Neuronal stem cell (in vitro differentiated cells): Measurements from ENCODE around the gene FKBP7.

ENCODE experiments used
- DNase-seq: peaks from one replicate; pipeline ENCODE4 v3.0.0-alpha.2; 2013; ENCODE audit warnings: low spot score
- H2AFZ ChIP-seq: one replicate; pipeline ENCODE4 v1.6.1; 2013; ENCODE audit warnings: mild to moderate bottlenecking, low read length, inconsistent platforms
- H2AK5ac ChIP-seq: 2 replicates; pipeline ENCODE4 v1.6.1; 2013; ENCODE audit warnings: low read depth, mild to moderate bottlenecking, inconsistent platforms, low read length, moderate library complexity, mixed read lengths
- H2BK120ac ChIP-seq: 2 replicates; pipeline ENCODE4 v1.6.1; 2013; ENCODE audit warnings: low read depth, mild to moderate bottlenecking, inconsistent platforms, low read length, moderate library complexity, mixed read lengths
- H2BK12ac ChIP-seq: one replicate; pipeline ENCODE4 v1.6.1; 2013; ENCODE audit warnings: low read length, inconsistent platforms
- H2BK15ac ChIP-seq: 2 replicates; pipeline ENCODE4 v1.6.1; 2013; ENCODE audit warnings: mild to moderate bottlenecking, low read length, inconsistent platforms, mixed read lengths
- H2BK5ac ChIP-seq: one replicate; pipeline ENCODE4 v1.6.1; 2013; ENCODE audit warnings: inconsistent platforms, mild to moderate bottlenecking, low read length, moderate library complexity
- H3K14ac ChIP-seq: one replicate; pipeline ENCODE4 v1.6.1; 2013; ENCODE audit warnings: low read length, inconsistent platforms
- H3K18ac ChIP-seq: 2 replicates; pipeline ENCODE4 v1.6.1; 2013; ENCODE audit warnings: low read length, inconsistent platforms
- H3K23ac ChIP-seq: 2 replicates; pipeline ENCODE4 v1.6.1; 2013; ENCODE audit warnings: low read depth, mild to moderate bottlenecking, mixed read lengths, low read length, inconsistent platforms; ENCODE audit not compliant: poor library complexity
- H3K27ac ChIP-seq: replicated peaks from 3 replicates; pipeline ENCODE4 v1.5.1; 2013; ENCODE audit warnings: low read length, inconsistent platforms
- H3K27me3 ChIP-seq, 3 experiments: 2 replicates each; pipeline ENCODE4 v1.6.1; 2013; ENCODE audit warnings: low read length in 3 of 3, mild to moderate bottlenecking in 2 of 3, inconsistent platforms in 1 of 3, low read depth in 1 of 3, mixed read lengths in 1 of 3, moderate library complexity in 1 of 3; ENCODE audit not compliant: control insufficient read depth in 3 of 3, insufficient read depth in 3 of 3
- H3K36me3 ChIP-seq, 2 donors: replicated peaks in 1 of 2; 2 replicates each; pipeline ENCODE4 v1.6.1; 2013; ENCODE audit warnings: low read length in 2 of 2; ENCODE audit not compliant: control insufficient read depth in 2 of 2, insufficient read depth in 2 of 2
- H3K4ac ChIP-seq: 2 replicates; pipeline ENCODE4 v1.6.1; 2013; ENCODE audit warnings: inconsistent platforms, mild to moderate bottlenecking, low read length, moderate library complexity
- H3K4me1 ChIP-seq, 2 donors: 1 replicate in 1 of 2; 2 replicates in 1 of 2; pipeline ENCODE4 v1.6.1; 2013; ENCODE audit warnings: low read length in 2 of 2, low read depth in 1 of 2; ENCODE audit not compliant: control insufficient read depth in 2 of 2, insufficient read depth in 1 of 2
- H3K4me2 ChIP-seq: one replicate; pipeline ENCODE4 v1.6.1; 2013; ENCODE audit warnings: mild to moderate bottlenecking, low read length, inconsistent platforms; ENCODE audit not compliant: insufficient read depth, poor library complexity, severe bottlenecking
- H3K4me3 ChIP-seq, 2 donors: 2 replicates each; pipeline ENCODE4 v1.5.1; 2013; ENCODE audit warnings: low read length in 2 of 2, mild to moderate bottlenecking in 2 of 2, inconsistent platforms in 1 of 2, moderate library complexity in 1 of 2
- H3K79me1 ChIP-seq: one replicate; pipeline ENCODE4 v1.6.1; 2013; ENCODE audit warnings: low read depth, mild to moderate bottlenecking, inconsistent platforms, low read length, moderate library complexity
- H3K9ac ChIP-seq: one replicate; pipeline ENCODE4 v1.6.1; 2013; ENCODE audit warnings: mild to moderate bottlenecking, low read depth, low read length, inconsistent platforms; ENCODE audit not compliant: poor library complexity
- H3K9me3 ChIP-seq, 2 donors: replicated peaks in 1 of 2; 2 replicates each; pipeline versions ENCODE3 to v1.6.1; 2013; ENCODE audit warnings: low read length in 2 of 2, mild to moderate bottlenecking in 2 of 2, inconsistent platforms in 1 of 2, low read depth in 1 of 2, mixed read lengths in 1 of 2, moderate library complexity in 1 of 2; ENCODE audit not compliant: control insufficient read depth in 2 of 2, insufficient read depth in 1 of 2
- H4K8ac ChIP-seq: one replicate; pipeline ENCODE4 v1.6.1; 2013; ENCODE audit warnings: low read depth, mild to moderate bottlenecking, inconsistent platforms, low read length, moderate library complexity
- H4K91ac ChIP-seq: one replicate; pipeline ENCODE4 v1.6.1; 2013; ENCODE audit warnings: low read length, low read depth, mild to moderate bottlenecking, inconsistent platforms; ENCODE audit not compliant: poor library complexity
- WGBS, 2 donors: extraction: QIAGEN DNeasy Blood & Tissue Kit; methylation state at CpG; one replicate each; pipeline ENCODE4 v1.1.7; 2013; ENCODE audit warnings: missing lambda C conversion rate in 2 of 2, mixed read lengths in 1 of 2; ENCODE audit not compliant: insufficient read length in 2 of 2, insufficient replicate concordance in 1 of 2; ENCODE audit errors: extremely low coverage in 2 of 2; 5-methylcytosine and 5-hydroxymethylcytosine counted together

Gene FKBP7

DNA sequence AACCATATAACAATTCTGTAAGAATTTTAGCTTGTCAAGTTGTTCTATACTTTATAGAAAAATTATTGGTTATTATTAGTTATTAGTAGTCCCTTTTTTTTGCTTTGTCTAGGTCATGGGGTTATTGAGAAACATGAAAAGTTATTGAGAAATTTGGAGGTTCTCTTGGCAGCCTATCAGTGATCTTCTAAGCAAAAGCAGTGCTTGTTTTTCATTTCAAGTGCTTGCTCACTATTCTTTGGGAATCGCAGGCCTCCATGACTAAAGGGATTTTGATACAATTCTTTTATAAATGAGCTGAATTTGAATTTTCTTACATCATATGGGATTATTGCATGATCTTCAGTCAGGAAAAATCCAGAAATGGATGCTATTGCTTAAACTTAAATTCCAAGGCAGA, 27.7 kb upstream of the FKBP7 start:
- H3K79me1 ChIP-seq = no peaks in the 10 kb centered on the region
- no peak overlapping the region for H2AFZ ChIP-seq
- H3K36me3 ChIP-seq = peaks cover 2 to 64% of the 10 kb centered on the region in 2 donors
- H3K4me2 ChIP-seq = no peak overlapping the region
- no peak overlapping the region for H3K18ac ChIP-seq
- H2BK12ac ChIP-seq = no peak overlapping the region
- H3K4me1 ChIP-seq = peaks cover 0 to 1% of the 10 kb centered on the region in 2 donors
- H4K8ac ChIP-seq = no peak overlapping the region
- no peak for DNase-seq
- no peak overlapping the region for H3K9ac ChIP-seq
- H3K27me3 ChIP-seq = no peaks in the 10 kb centered on the region
- H3K9me3 ChIP-seq = no peaks in the 10 kb centered on the region
- H2BK15ac ChIP-seq = no peak overlapping the region
- no peak overlapping the region for H2AK5ac ChIP-seq
- no peak overlapping the region for H3K4ac ChIP-seq
- no peak overlapping the region for H3K4me3 ChIP-seq
- H3K14ac ChIP-seq = no peak overlapping the region
- no peak overlapping the region for H3K23ac ChIP-seq
- H2BK120ac ChIP-seq = no peak overlapping the region
- H3K27ac ChIP-seq = no peak overlapping the region
- no peak overlapping the region for H2BK5ac ChIP-seq
- no CpG with 5 or more reads among the region's 1 CpG for WGBS, 2 donors
- H4K91ac ChIP-seq = no peak overlapping the region

DNA sequence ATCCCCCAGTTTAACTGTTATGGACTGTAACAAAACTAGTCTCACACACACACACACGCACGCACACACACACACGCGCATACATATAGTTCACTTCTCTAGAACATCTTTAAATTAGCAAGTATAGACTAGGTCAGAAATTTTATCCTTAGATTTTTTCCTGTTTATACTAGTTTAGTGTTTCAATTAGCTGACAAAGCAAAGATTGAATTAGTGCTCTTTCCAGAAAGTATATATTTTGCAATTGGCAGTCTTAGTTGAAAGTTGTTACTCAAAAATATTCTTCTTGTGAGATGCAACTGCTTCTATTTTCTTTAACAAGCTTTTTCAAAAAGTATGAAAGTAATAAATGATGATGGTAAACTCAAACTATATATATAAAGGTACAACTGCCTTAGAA, 24.4 kb upstream of the FKBP7 start:
- H3K79me1 ChIP-seq = no peaks in the 10 kb centered on the region
- H3K9ac ChIP-seq = no peak overlapping the region
- no peaks in the 10 kb centered on the region for H3K9me3 ChIP-seq
- peaks cover 5 to 96% of the 10 kb centered on the region in 2 donors for H3K36me3 ChIP-seq
- H3K18ac ChIP-seq = no peak overlapping the region
- H3K4me3 ChIP-seq = no peak overlapping the region
- no peak overlapping the region for H4K8ac ChIP-seq
- H2BK15ac ChIP-seq = no peak overlapping the region
- no peak overlapping the region for H3K4ac ChIP-seq
- no peak overlapping the region for H3K23ac ChIP-seq
- H3K27ac ChIP-seq = no peak overlapping the region
- H4K91ac ChIP-seq = no peak overlapping the region
- no peak overlapping the region for H3K14ac ChIP-seq
- no peak for DNase-seq
- H2AFZ ChIP-seq = no peak overlapping the region
- H2AK5ac ChIP-seq = no peak overlapping the region
- H3K4me2 ChIP-seq = no peak overlapping the region
- no peak overlapping the region for H2BK5ac ChIP-seq
- no CpG with 5 or more reads among the region's 4 CpGs for WGBS, 2 donors
- no peak overlapping the region for H2BK120ac ChIP-seq
- H3K27me3 ChIP-seq = no peaks in the 10 kb centered on the region
- H3K4me1 ChIP-seq = peaks cover 0 to 1% of the 10 kb centered on the region in 2 donors
- H2BK12ac ChIP-seq = no peak overlapping the region

DNA sequence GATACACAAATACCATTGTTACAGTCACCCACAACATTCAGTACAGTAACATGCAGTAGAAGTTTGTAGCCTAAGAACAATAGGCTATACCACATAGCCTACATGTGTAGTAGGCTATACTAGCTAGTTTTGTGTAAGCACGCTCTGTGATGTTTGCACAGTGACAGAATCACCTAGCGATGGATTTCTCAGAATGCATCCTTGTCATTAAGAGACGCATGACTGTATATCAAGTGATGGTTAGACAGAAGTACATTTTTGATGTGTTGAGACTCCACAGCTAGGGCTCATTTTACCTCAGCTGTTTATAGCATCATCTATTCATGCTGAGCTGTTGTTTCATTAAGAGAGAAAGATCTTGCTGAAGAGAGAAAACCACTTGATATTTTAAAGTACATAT, 21.2 kb upstream of the FKBP7 start:
- no peak for DNase-seq
- Histone ChIP-seq H2AFZ (no peak overlapping the region), H3K14ac (no peak overlapping the region), H3K36me3 (peaks cover 8 to 98% of the 10 kb centered on the region in 2 donors), H3K9me3 (no peaks in the 10 kb centered on the region), H3K4me3 (no peak overlapping the region), H2BK120ac (no peak overlapping the region), H3K27ac (no peak overlapping the region), H3K79me1 (no peaks in the 10 kb centered on the region), H2BK12ac (no peak overlapping the region), H2AK5ac (no peak overlapping the region), H3K4ac (no peak overlapping the region), H4K8ac (no peak overlapping the region), H3K4me2 (no peak overlapping the region), H3K9ac (no peak overlapping the region), H3K27me3 (no peaks in the 10 kb centered on the region), H4K91ac (no peak overlapping the region), H2BK5ac (no peak overlapping the region), H2BK15ac (no peak overlapping the region), H3K23ac (no peak overlapping the region), H3K18ac (no peak overlapping the region), H3K4me1 (no peaks in the 10 kb centered on the region)
- WGBS, 2 donors = no CpG with 5 or more reads among the region's 3 CpGs

DNA sequence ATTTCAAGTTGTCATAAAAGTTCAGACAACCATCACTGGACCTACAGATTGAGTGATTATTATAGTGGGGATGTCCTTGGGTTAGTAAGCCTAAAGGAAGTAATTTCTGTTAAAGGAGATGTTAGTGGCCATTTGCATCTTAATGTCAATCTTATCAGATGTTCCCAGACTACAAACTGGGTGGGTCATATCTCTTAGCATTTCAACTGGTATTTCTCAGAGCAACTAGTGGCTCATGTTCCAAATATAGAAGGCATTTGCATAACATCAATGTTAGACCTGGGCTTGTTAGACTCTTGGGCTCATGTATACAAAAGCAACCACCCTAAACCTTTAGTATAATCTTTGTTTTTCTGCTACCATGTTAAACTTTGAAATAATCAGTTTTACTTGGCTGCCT, 19.7 kb upstream of the FKBP7 start:
- Histone ChIP-seq H3K4me3 (no peak overlapping the region), H2BK5ac (no peak overlapping the region), H3K23ac (no peak overlapping the region), H3K27ac (no peak overlapping the region), H3K4me2 (no peak overlapping the region), H3K9me3 (no peaks in the 10 kb centered on the region), H2BK12ac (no peak overlapping the region), H3K36me3 (peaks cover 14 to 98% of the 10 kb centered on the region in 2 donors), H3K27me3 (no peaks in the 10 kb centered on the region), H3K18ac (no peak overlapping the region), H4K91ac (no peak overlapping the region), H2AK5ac (no peak overlapping the region), H2AFZ (no peak overlapping the region), H3K4me1 (no peaks in the 10 kb centered on the region), H3K9ac (no peak overlapping the region), H3K14ac (no peak overlapping the region), H2BK15ac (no peak overlapping the region), H4K8ac (no peak overlapping the region), H2BK120ac (no peak overlapping the region), H3K79me1 (no peaks in the 10 kb centered on the region), H3K4ac (no peak overlapping the region)
- no peak for DNase-seq
